IMR-90 (cell line): ENCODE results near the gene GNL3. TPM values are rescaled to one million over a fixed set of nuclear protein-coding genes. Genes with fewer than 3 reads are reported as not detected.

Experiments
- ATAC-seq: fragments of 200-7000 bp; cut with Tn5 transposase; 2 replicates; pipeline ENCODE4 v1.9.1; 2020; ENCODE audit warnings: low read depth, mild to moderate bottlenecking, moderate library complexity
- BruUV-seq: library from RNA; stranded (reverse); fragments of 400-500 nt; replicated peaks from 2 replicates; lab custom pipeline; 2021; lab: Mats Ljungman, UMichigan
- CTCF ChIA-PET: fragments of 300-600 bp; formaldehyde crosslinking; extraction: SDS; loops from one replicate; lab custom pipeline; 2021; ENCODE audit warnings: antibody characterized with exemption; lab: Yijun Ruan, JAX
- POLR2A ChIA-PET: fragments of 300-600 bp; sonication (Branson Sonifier 250); formaldehyde crosslinking; loops from one replicate; lab custom pipeline; 2022; ENCODE audit warnings: antibody characterized with exemption; ENCODE audit not compliant: unreplicated experiment; lab: Charles Lee
- DNase-seq: peaks from one replicate; pipeline ENCODE4 v3.0.0; 2013
- H2AFZ ChIP-seq: replicated peaks from 2 replicates; pipeline ENCODE3; 2013; ENCODE audit warnings: low read length, mild to moderate bottlenecking; ENCODE audit not compliant: poor library complexity
- H2AK5ac ChIP-seq: 2 replicates; pipeline ENCODE4 v1.6.1; 2013; ENCODE audit warnings: low read depth, low read length, inconsistent platforms
- H2AK9ac ChIP-seq: replicated peaks from 2 replicates; pipeline ENCODE3; 2013; ENCODE audit warnings: mild to moderate bottlenecking, low read depth, low read length, moderate library complexity; ENCODE audit not compliant: poor library complexity
- H2BK120ac ChIP-seq: 2 replicates; pipeline ENCODE4 v1.6.1; 2013; ENCODE audit warnings: low read depth, low read length, inconsistent platforms
- H2BK15ac ChIP-seq: 3 replicates; pipeline ENCODE4 v1.6.1; 2013; ENCODE audit warnings: low read depth, low read length, inconsistent platforms
- H2BK20ac ChIP-seq: 2 replicates; pipeline ENCODE4 v1.6.1; 2013; ENCODE audit warnings: low read depth, mild to moderate bottlenecking, inconsistent platforms, low read length, moderate library complexity
- H2BK5ac ChIP-seq: 2 replicates; pipeline ENCODE4 v1.6.1; 2013; ENCODE audit warnings: mild to moderate bottlenecking, low read depth, low read length, inconsistent platforms; ENCODE audit not compliant: poor library complexity, severe bottlenecking
- H3K14ac ChIP-seq: replicated peaks from 2 replicates; pipeline ENCODE4 v1.6.1; 2013; ENCODE audit warnings: low read depth, low read length, inconsistent platforms
- H3K18ac ChIP-seq: 2 replicates; pipeline ENCODE4 v1.6.1; 2013; ENCODE audit warnings: low read depth, low read length, control low read depth
- H3K23ac ChIP-seq: 2 replicates; pipeline ENCODE4 v1.6.1; 2013; ENCODE audit warnings: low read depth, low read length, inconsistent platforms
- H3K27ac ChIP-seq: 2 replicates; pipeline ENCODE4 v1.5.1; 2013; ENCODE audit warnings: mild to moderate bottlenecking, control low read depth, low read length; ENCODE audit not compliant: insufficient read depth
- H3K27me3 ChIP-seq: 2 replicates; pipeline ENCODE4 v1.6.1; 2013; ENCODE audit warnings: low read length; ENCODE audit not compliant: control insufficient read depth, insufficient read depth
- H3K36me3 ChIP-seq: 2 replicates; pipeline ENCODE4 v1.6.1; 2013; ENCODE audit warnings: low read length, mixed read lengths; ENCODE audit not compliant: control insufficient read depth, insufficient read depth
- H3K4ac ChIP-seq: 2 replicates; pipeline ENCODE4 v1.6.1; 2013; ENCODE audit warnings: low read depth, low read length, inconsistent platforms
- H3K4me1 ChIP-seq: 2 replicates; pipeline ENCODE4 v1.6.1; 2013; ENCODE audit warnings: low read length, mixed read lengths; ENCODE audit not compliant: control insufficient read depth, insufficient read depth
- H3K4me2 ChIP-seq: 2 replicates; pipeline ENCODE4 v1.6.1; 2013; ENCODE audit warnings: low read depth, mild to moderate bottlenecking, control low read depth, low read length, moderate library complexity
- H3K4me3 ChIP-seq: 2 replicates; pipeline ENCODE4 v1.5.1; 2013; ENCODE audit warnings: low read depth, mild to moderate bottlenecking, control low read depth, low read length, moderate library complexity; ENCODE audit not compliant: insufficient read depth
- H3K56ac ChIP-seq: 2 replicates; pipeline ENCODE4 v1.6.1; 2013; ENCODE audit warnings: low read length, inconsistent platforms; ENCODE audit not compliant: insufficient read depth; ENCODE audit errors: extremely low read depth
- H3K79me1 ChIP-seq, 2 experiments: 2 replicates each; pipeline ENCODE4 v1.6.1; 2013; ENCODE audit warnings: low read length in 2 of 2, inconsistent platforms in 1 of 2, low read depth in 1 of 2
- H3K9ac ChIP-seq: 2 replicates; pipeline ENCODE4 v1.6.1; 2013; ENCODE audit warnings: low read depth, low read length, control low read depth
- H3K9me1 ChIP-seq: 2 replicates; pipeline ENCODE4 v1.6.1; 2013; ENCODE audit warnings: low read length, inconsistent platforms; ENCODE audit not compliant: insufficient read depth
- H3K9me3 ChIP-seq: 2 replicates; pipeline ENCODE4 v1.6.1; 2013; ENCODE audit warnings: low read length; ENCODE audit not compliant: control insufficient read depth, insufficient read depth
- H4K20me1 ChIP-seq: 2 replicates; pipeline ENCODE4 v1.6.1; 2013; ENCODE audit warnings: low read length, inconsistent platforms; ENCODE audit not compliant: insufficient read depth
- H4K5ac ChIP-seq: 2 replicates; pipeline ENCODE4 v1.6.1; 2013; ENCODE audit warnings: mild to moderate bottlenecking, low read depth, low read length, control low read depth
- H4K8ac ChIP-seq, 2 experiments: 2 replicates each; pipeline ENCODE4 v1.6.1; 2013; ENCODE audit warnings: low read depth in 2 of 2, low read length in 2 of 2, control low read depth in 1 of 2, inconsistent platforms in 1 of 2
- H4K91ac ChIP-seq: 2 replicates; pipeline ENCODE4 v1.6.1; 2013; ENCODE audit warnings: low read depth, low read length, inconsistent platforms; ENCODE audit not compliant: insufficient read depth
- BHLHE40 ChIP-seq: fragments of 150-350 bp; IDR thresholded peaks from 2 replicates; pipeline ENCODE4 v1.6.1; 2016; ENCODE audit warnings: mild to moderate bottlenecking, low read depth, low read length
- CEBPB ChIP-seq: IDR thresholded peaks from 2 replicates; pipeline ENCODE4 v1.6.1; 2012; ENCODE audit warnings: low read depth, low read length, improper control_type of control experiment
- CHD1 ChIP-seq: IDR thresholded peaks from 2 replicates; pipeline ENCODE4 v1.6.1; 2012; ENCODE audit warnings: low read depth, low read length, improper control_type of control experiment
- FOS ChIP-seq: fragments of 150-350 bp; IDR thresholded peaks from 2 replicates; pipeline ENCODE4 v1.6.1; 2016; ENCODE audit warnings: low read depth, low read length
- MAZ ChIP-seq: IDR thresholded peaks from 2 replicates; pipeline ENCODE4 v1.6.1; 2012; ENCODE audit warnings: low read depth, mild to moderate bottlenecking, low read length, improper control_type of control experiment, moderate library complexity, borderline replicate concordance
- POLR2A ChIP-seq: IDR thresholded peaks from 2 replicates; pipeline ENCODE4 v1.6.1; 2012; ENCODE audit warnings: mild to moderate bottlenecking, low read depth, low read length
- RAD21 ChIP-seq: IDR thresholded peaks from 2 replicates; pipeline ENCODE4 v1.6.1; 2012; ENCODE audit warnings: low read length, improper control_type of control experiment
- RCOR1 ChIP-seq: IDR thresholded peaks from 2 replicates; pipeline ENCODE4 v1.6.1; 2012; ENCODE audit warnings: mild to moderate bottlenecking, low read length, improper control_type of control experiment; ENCODE audit not compliant: insufficient replicate concordance
- RFX5 ChIP-seq: IDR thresholded peaks from 2 replicates; pipeline ENCODE4 v1.8.0; 2012; ENCODE audit warnings: low read depth, mild to moderate bottlenecking, low read length, moderate library complexity
- SMC3 ChIP-seq: fragments of 150-350 bp; IDR thresholded peaks from 2 replicates; pipeline ENCODE4 v1.6.1; 2016; ENCODE audit warnings: low read depth, mild to moderate bottlenecking, antibody characterized with exemption, low read length, moderate library complexity
- dilution Hi-C: fragments of 300-500 bp; cut with HindIII; formaldehyde crosslinking; loops from one replicate; pipeline ENCODE4 v1.14.3; 2018; ENCODE audit warnings: low sequenced_read_pairs; ENCODE audit not compliant: unreplicated experiment
- in situ Hi-C: fragments of 300-500 bp; cut with MboI; formaldehyde crosslinking; loops from 3 replicates; pipeline ENCODE4 v1.14.3; 2019; ENCODE audit warnings: low sequenced_read_pairs, inconsistent platforms, mixed read lengths
- intact Hi-C: fragments of 100-400 bp; cut with micrococcal nuclease; formaldehyde crosslinking; loops from 2 replicates; pipeline ENCODE4 v1.10.0; 2022
- polyA plus RNA-seq, 3 experiments: library from polyadenylated mRNA; depleted of rRNA; stranded (reverse); fragments of >200 nt; gene quantifications; 2 replicates each; pipeline ENCODE4 v1.2.3, GENCODE V29; 2012; ENCODE audit warnings: low replicate concordance in 1 of 3
- total RNA-seq: library from RNA; depleted of rRNA; stranded (reverse); fragments of >200 nt; gene quantifications from 2 replicates; pipeline ENCODE4 v1.2.3, GENCODE V29; 2012
- TF ChIP-seq, protein P1 (sequence below): fragments of 150-350 bp; IDR thresholded peaks from 2 replicates; pipeline ENCODE4 v1.6.1; 2017; ENCODE audit warnings: mild to moderate bottlenecking, antibody characterized with exemption, low read length, low read depth
- TF ChIP-seq, protein P2 (sequence below): conservative IDR thresholded peaks from 2 replicates; pipeline ENCODE4 v1.5.1; 2012; ENCODE audit warnings: mild to moderate bottlenecking, low read depth, low read length, improper control_type of control experiment
- TF ChIP-seq, protein P3 (sequence below): fragments of 150-350 bp; IDR thresholded peaks from 2 replicates; pipeline ENCODE4 v1.6.1; 2016; ENCODE audit warnings: low read depth, mild to moderate bottlenecking, low read length, moderate library complexity, borderline replicate concordance

The GNL3 gene
- total and polyA plus RNA-seq, 2 of the 4 experiments (the other 2 are of a cell fraction) = 66.0 to 90.4 TPM

DNA sequence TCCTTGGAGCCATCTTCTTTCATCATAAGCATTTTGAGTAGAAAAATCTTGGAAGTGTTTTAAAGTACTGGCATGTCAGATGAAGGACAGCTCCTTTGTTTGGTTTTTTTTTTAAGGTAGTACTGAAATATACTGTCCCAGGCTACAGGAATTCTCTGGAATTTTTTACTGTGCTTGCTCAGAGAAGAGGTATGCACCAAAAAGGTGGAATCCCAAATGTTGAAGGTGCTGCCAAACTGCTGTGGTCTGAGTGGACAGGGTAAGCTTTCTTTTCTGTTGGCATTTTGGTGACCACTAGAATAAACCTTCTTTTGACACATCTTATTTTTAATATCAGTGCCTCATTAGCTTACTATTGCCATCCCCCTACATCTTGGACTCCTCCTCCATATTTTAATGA, 7.2 kb downstream of the GNL3 start:
- Histone ChIP-seq H3K4me2 (no peak overlapping the region), H2AK5ac (no peak overlapping the region), H3K36me3 (peaks cover 73% of the 10 kb centered on the region), H2BK15ac (no peak overlapping the region), H3K14ac (no peak overlapping the region), H2AFZ (no peak overlapping the region), H3K23ac (no peak overlapping the region), H3K4me1 (no peaks in the 10 kb centered on the region; the same call in 1 of the 2 replicates), H3K27ac (no peak overlapping the region), H3K9ac (no peak overlapping the region), H4K20me1 (peaks cover 18% of the 10 kb centered on the region), H2BK20ac (no peak overlapping the region), H3K18ac (no peak overlapping the region), H2AK9ac (no peak overlapping the region), H2BK120ac (no peak overlapping the region), H3K9me1 (peaks cover 3% of the 10 kb centered on the region; the same call in 1 of the 2 replicates), H3K27me3 (no peaks in the 10 kb centered on the region), H3K79me1 (peaks cover 45 to 64% of the 10 kb centered on the region in 2 experiments), H3K4ac (no peak overlapping the region), H4K91ac (no peak overlapping the region), H3K9me3 (no peaks in the 10 kb centered on the region), H3K56ac (no peak overlapping the region), H4K8ac (no peak overlapping the region), H3K4me3 (no peak overlapping the region), H4K5ac (no peak overlapping the region), H2BK5ac (no peak overlapping the region)
- intact Hi-C loops (no loop called here), in situ Hi-C loops (no loop called here), dilution Hi-C loops (no loop called here)
- ChIA-PET POLR2A (no interaction called here), CTCF (interaction anchor here (0.5 kb wide), 1 partner anchor 257 kb away, joined by 3 read pairs; no protein-coding TSS in a partner anchor)
- DNase-seq (no peak), ATAC-seq (no peak)
- no peak for TF ChIP-seq MAZ
- TF ChIP-seq, protein P1, sequence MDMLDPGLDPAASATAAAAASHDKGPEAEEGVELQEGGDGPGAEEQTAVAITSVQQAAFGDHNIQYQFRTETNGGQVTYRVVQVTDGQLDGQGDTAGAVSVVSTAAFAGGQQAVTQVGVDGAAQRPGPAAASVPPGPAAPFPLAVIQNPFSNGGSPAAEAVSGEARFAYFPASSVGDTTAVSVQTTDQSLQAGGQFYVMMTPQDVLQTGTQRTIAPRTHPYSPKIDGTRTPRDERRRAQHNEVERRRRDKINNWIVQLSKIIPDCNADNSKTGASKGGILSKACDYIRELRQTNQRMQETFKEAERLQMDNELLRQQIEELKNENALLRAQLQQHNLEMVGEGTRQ = no peak
- TF ChIP-seq, protein P2, sequence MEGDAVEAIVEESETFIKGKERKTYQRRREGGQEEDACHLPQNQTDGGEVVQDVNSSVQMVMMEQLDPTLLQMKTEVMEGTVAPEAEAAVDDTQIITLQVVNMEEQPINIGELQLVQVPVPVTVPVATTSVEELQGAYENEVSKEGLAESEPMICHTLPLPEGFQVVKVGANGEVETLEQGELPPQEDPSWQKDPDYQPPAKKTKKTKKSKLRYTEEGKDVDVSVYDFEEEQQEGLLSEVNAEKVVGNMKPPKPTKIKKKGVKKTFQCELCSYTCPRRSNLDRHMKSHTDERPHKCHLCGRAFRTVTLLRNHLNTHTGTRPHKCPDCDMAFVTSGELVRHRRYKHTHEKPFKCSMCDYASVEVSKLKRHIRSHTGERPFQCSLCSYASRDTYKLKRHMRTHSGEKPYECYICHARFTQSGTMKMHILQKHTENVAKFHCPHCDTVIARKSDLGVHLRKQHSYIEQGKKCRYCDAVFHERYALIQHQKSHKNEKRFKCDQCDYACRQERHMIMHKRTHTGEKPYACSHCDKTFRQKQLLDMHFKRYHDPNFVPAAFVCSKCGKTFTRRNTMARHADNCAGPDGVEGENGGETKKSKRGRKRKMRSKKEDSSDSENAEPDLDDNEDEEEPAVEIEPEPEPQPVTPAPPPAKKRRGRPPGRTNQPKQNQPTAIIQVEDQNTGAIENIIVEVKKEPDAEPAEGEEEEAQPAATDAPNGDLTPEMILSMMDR = no peak
- TF ChIP-seq, protein P3, sequence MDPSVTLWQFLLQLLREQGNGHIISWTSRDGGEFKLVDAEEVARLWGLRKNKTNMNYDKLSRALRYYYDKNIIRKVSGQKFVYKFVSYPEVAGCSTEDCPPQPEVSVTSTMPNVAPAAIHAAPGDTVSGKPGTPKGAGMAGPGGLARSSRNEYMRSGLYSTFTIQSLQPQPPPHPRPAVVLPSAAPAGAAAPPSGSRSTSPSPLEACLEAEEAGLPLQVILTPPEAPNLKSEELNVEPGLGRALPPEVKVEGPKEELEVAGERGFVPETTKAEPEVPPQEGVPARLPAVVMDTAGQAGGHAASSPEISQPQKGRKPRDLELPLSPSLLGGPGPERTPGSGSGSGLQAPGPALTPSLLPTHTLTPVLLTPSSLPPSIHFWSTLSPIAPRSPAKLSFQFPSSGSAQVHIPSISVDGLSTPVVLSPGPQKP = no peak
- no peak for TF ChIP-seq POLR2A
- no peak for TF ChIP-seq CHD1
- no peak for TF ChIP-seq RAD21
- TF ChIP-seq CEBPB = no peak
- no peak for TF ChIP-seq RFX5
- TF ChIP-seq BHLHE40 = no peak
- TF ChIP-seq FOS = no peak
- TF ChIP-seq SMC3 = no peak
- TF ChIP-seq RCOR1 = no peak
- no TSS peak for BruUV-seq
